ENCODE results near the gene TMCC1. TPM values are rescaled to one million over a fixed set of nuclear protein-coding genes. Genes with fewer than 3 reads are reported as not detected.
A peak's percentile ranks its signal among the peaks of the same experiment; 100 is the strongest.
"Not testable (repeated sequence)": the region's sequence is repeated elsewhere in the genome, so short reads cannot be mapped to it uniquely, and the experiment has no call there.

The TMCC1 gene
- total and polyA plus RNA-seq, 9 donors = 26.8 to 37.8 (median 30.9) TPM

DNA sequence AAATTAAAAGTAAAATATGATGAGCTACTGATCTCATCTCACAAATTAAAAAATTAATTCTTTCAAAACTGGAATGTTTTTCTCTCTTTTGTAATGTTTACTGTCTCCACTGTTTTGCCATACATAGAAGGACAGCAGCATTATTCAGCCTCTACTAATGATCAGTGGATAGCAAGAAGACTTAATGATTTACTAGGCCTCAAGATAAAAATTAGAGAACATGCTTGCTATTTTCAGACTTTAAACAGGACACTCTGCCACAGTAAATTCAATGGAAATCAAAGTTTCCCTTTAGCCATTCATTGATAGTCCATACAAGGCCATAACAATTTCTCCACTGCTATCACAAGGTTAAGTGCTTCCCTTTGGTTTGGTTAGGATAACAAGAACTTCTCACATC lies 129.4 kb downstream of the TMCC1 start:
- no peak overlapping the region for H3K27ac ChIP-seq (ENCODE audit: low read length)
- DNase-seq = no peak
- H3K36me3 ChIP-seq (ENCODE audit: control insufficient read depth, insufficient read depth, low read length) = peaks cover 2% of the 10 kb centered on the region
- no peaks in the 10 kb centered on the region for H3K4me1 ChIP-seq (ENCODE audit: control insufficient read depth, insufficient read depth, low read length)
- H3K27me3 ChIP-seq (ENCODE audit: control insufficient read depth, insufficient read depth, low read length) = no peaks in the 10 kb centered on the region
- no peak overlapping the region for H3K4me3 ChIP-seq (ENCODE audit: low read length)
- no peaks in the 10 kb centered on the region for H3K9me3 ChIP-seq (replicated peaks; ENCODE audit: control insufficient read depth, low read depth, low read length)

DNA sequence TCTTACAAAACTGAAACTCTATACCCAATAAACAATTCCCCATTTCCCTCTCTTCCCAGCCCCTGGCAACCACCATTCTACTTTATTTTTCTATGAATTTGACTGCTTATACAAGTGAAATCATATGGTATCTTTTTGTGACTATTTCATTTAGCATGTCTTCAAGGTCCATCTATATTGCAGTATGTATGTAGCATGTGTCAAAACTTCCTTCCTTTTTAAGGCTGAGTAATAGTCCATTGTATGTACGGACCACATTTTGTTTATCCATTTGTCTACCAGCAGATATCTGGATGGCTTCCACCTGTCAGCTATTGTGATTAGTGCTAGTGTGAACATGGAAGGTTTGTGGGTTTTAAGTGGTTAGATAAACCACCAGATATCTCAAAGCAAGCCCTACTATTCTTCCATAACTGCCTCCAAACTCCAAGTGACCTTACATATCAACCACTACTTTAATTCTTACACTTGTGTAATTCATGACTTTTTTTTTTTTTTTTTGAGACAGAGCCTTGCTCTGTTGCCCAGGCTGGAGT lies 134.7 kb downstream of the TMCC1 start:
- DNase-seq = no peak
- Histone ChIP-seq H3K9me3 (replicated peaks; ENCODE audit: control insufficient read depth, low read depth, low read length) (no peaks in the 10 kb centered on the region), H3K27me3 (ENCODE audit: control insufficient read depth, insufficient read depth, low read length) (no peaks in the 10 kb centered on the region), H3K27ac (ENCODE audit: low read length) (no peak overlapping the region), H3K4me1 (ENCODE audit: control insufficient read depth, insufficient read depth, low read length) (no peaks in the 10 kb centered on the region), H3K36me3 (ENCODE audit: control insufficient read depth, insufficient read depth, low read length) (no peaks in the 10 kb centered on the region), H3K4me3 (ENCODE audit: low read length) (no peak overlapping the region)
- WGBS (ENCODE audit: insufficient coverage) = no CpG with 5 or more reads among the region's 1 CpG

DNA sequence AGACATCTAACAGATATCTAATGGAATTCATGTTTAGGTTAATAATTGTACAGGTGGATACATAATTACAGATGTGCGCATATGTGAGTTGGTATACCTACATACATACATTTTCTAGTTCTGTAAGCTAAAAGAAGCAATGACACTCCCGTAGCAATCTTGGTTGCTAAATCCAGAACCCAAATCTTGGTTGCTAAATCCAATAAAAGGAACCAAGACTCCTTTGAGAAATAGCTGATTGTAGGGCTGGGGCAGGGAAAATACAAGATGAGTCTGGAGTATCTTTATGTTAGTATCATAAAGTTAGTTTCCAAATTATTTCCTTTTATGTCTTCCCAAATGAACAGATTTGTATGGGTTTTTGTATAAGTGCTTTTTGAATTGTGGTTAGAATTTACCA lies 135.2 kb downstream of the TMCC1 start:
- no CpG with 5 or more reads among the region's 2 CpGs for WGBS (ENCODE audit: insufficient coverage)
- Histone ChIP-seq H3K4me3 (ENCODE audit: low read length) (no peak overlapping the region), H3K9me3 (replicated peaks; ENCODE audit: control insufficient read depth, low read depth, low read length) (no peaks in the 10 kb centered on the region), H3K36me3 (ENCODE audit: control insufficient read depth, insufficient read depth, low read length) (no peaks in the 10 kb centered on the region), H3K27ac (ENCODE audit: low read length) (no peak overlapping the region), H3K4me1 (ENCODE audit: control insufficient read depth, insufficient read depth, low read length) (no peaks in the 10 kb centered on the region), H3K27me3 (ENCODE audit: control insufficient read depth, insufficient read depth, low read length) (no peaks in the 10 kb centered on the region)
- DNase-seq = no peak

DNA sequence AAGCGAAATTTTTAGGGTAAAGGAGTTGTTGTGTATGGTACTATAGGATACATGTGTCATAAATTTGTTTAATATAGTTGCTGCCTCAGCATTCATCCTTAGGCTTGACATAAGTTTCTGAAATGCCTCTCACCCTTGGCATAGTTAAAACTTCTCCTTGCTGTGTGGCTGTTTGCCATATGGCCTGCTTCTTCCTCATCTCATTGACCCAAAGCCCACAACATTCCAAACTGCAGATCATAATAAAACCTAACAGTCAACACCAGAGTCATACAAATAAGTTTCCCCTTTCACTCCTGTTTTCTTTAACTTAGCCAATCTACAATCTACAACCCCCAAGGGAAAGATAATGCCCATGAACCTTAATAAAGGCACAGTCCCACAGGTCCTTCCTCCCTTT lies 136.6 kb downstream of the TMCC1 start:
- DNase-seq = peak; percentile 13
- no peak overlapping the region for H3K4me3 ChIP-seq (ENCODE audit: low read length)
- no peaks in the 10 kb centered on the region for H3K36me3 ChIP-seq (ENCODE audit: control insufficient read depth, insufficient read depth, low read length)
- H3K27ac ChIP-seq (ENCODE audit: low read length) = no peak overlapping the region
- peaks cover 3% of the 10 kb centered on the region for H3K9me3 ChIP-seq (replicated peaks; ENCODE audit: control insufficient read depth, low read depth, low read length)
- no peaks in the 10 kb centered on the region for H3K4me1 ChIP-seq (ENCODE audit: control insufficient read depth, insufficient read depth, low read length)
- H3K27me3 ChIP-seq (ENCODE audit: control insufficient read depth, insufficient read depth, low read length) = no peaks in the 10 kb centered on the region
- 100% methylated on average over 1 of the region's 1 CpG for WGBS (ENCODE audit: insufficient coverage)

DNA sequence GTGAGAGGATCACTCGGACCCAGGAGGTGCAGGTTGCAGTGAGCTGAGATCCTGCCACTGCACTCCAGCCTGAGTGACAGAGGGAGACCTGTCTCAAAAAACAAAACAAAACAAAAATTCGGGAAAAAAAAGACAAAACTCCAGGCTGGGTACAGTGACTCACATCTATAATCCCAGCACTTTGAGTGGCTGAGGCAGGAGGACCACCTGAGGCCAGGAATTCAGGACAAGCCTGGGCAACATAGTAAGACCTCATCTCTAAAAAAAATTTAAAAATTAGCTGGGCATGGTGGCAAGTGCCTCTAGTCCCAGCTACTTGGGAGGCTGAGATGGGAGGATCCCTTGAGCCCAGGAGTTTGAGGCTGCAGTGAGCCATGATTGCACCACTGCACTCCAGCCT lies 142.4 kb downstream of the TMCC1 start:
- H3K27ac ChIP-seq (ENCODE audit: low read length); H3K27me3 ChIP-seq (ENCODE audit: control insufficient read depth, insufficient read depth, low read length); H3K9me3 ChIP-seq (replicated peaks; ENCODE audit: control insufficient read depth, low read depth, low read length); H3K4me3 ChIP-seq (ENCODE audit: low read length); H3K4me1 ChIP-seq (ENCODE audit: control insufficient read depth, insufficient read depth, low read length); DNase-seq; H3K36me3 ChIP-seq (ENCODE audit: control insufficient read depth, insufficient read depth, low read length): not testable (repeated sequence)
- 86% methylated on average over 1 of the region's 2 CpGs for WGBS (ENCODE audit: insufficient coverage)

DNA sequence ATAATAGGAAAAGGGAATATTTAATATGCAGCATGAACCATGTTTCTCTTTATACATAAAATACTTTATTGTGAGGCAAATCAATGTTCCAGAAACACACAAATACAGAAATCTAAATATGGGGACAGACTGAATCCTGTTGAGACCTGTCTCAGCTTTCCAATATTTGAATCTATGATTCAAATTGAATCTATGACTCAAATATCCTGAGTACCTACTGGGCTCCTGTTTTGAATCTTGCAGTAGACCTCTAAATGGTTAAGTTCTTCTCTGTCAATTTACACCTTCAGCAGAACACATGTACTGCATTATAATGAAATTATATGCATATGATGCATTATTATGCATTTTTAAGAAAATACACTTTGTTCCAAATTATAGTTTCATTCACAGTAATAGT lies 143.8 kb downstream of the TMCC1 start:
- no peak for DNase-seq
- Histone ChIP-seq H3K4me1 (ENCODE audit: control insufficient read depth, insufficient read depth, low read length) (no peaks in the 10 kb centered on the region), H3K4me3 (ENCODE audit: low read length) (no peak overlapping the region), H3K9me3 (replicated peaks; ENCODE audit: control insufficient read depth, low read depth, low read length) (peaks cover 3% of the 10 kb centered on the region), H3K27ac (ENCODE audit: low read length) (no peak overlapping the region), H3K27me3 (ENCODE audit: control insufficient read depth, insufficient read depth, low read length) (no peaks in the 10 kb centered on the region), H3K36me3 (ENCODE audit: control insufficient read depth, insufficient read depth, low read length) (peaks cover 2% of the 10 kb centered on the region)

DNA sequence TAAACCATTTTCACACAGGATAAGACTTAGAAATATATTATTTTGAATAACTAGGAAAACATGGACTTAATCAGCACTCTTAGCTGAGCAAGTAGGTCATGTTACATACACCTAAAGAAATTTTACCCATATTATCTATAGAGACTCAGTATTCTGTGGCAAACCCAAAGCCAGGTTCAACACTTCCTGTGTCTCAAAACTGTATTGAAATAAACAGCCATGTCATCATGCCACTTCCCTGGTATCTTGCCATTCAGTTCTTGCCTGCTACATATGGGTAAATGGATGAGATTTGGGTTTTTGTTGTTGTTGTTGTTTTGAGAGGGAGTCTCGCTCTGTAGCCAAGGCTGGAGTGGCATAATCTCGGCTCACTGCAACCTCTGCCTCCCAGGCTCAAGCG lies 145.5 kb downstream of the TMCC1 start:
- Histone ChIP-seq H3K9me3 (replicated peaks; ENCODE audit: control insufficient read depth, low read depth, low read length) (peaks cover 3% of the 10 kb centered on the region), H3K27me3 (ENCODE audit: control insufficient read depth, insufficient read depth, low read length) (no peaks in the 10 kb centered on the region), H3K4me3 (ENCODE audit: low read length) (no peak overlapping the region), H3K36me3 (ENCODE audit: control insufficient read depth, insufficient read depth, low read length) (peaks cover 2% of the 10 kb centered on the region), H3K27ac (ENCODE audit: low read length) (no peak overlapping the region), H3K4me1 (ENCODE audit: control insufficient read depth, insufficient read depth, low read length) (no peaks in the 10 kb centered on the region)
- DNase-seq = no peak
- WGBS (ENCODE audit: insufficient coverage) = 92% methylated on average over 2 of the region's 3 CpGs

DNA sequence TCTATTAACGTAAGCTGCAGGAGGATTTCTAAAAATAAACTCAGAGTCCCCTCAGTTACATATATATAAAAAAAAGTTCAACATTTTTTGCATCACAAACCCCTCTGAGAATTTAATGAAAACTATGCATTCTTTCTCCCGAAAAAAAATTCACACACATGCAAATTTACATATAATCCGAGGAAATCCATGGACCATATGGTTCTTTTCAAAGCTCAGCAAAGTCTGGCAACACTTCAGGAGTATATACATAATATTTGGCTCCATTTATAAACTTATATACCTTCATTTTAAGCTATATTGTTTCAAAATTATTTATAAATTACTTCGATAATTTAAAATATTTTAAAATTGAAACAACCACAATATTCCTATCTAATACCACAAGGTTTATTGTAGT lies 146.4 kb downstream of the TMCC1 start:
- no CpG with 5 or more reads among the region's 4 CpGs for WGBS (ENCODE audit: insufficient coverage)
- Histone ChIP-seq H3K27me3 (ENCODE audit: control insufficient read depth, insufficient read depth, low read length) (no peaks in the 10 kb centered on the region), H3K9me3 (replicated peaks; ENCODE audit: control insufficient read depth, low read depth, low read length) (no peaks in the 10 kb centered on the region), H3K4me3 (ENCODE audit: low read length) (no peak overlapping the region), H3K4me1 (ENCODE audit: control insufficient read depth, insufficient read depth, low read length) (no peaks in the 10 kb centered on the region), H3K36me3 (ENCODE audit: control insufficient read depth, insufficient read depth, low read length) (peaks cover 2% of the 10 kb centered on the region), H3K27ac (ENCODE audit: low read length) (no peak overlapping the region)
- DNase-seq = no peak

DNA sequence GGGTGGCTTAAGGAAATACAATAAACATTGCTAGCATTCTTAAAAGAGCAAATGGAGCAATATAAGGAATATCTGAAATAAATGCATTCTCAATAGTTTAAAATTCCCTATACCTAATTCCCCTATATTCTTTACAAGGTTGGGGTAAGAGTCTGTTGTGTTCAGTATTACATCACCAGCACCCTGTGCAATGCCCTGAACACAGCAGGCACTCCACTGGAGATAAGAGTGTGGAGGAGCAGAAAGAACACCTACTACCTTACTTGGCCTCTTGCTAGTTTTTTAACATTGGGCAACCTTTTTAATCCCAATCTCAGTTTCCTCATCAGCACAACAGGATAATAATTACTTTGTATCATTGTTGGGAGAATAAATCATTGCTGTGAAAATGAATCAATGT lies 146.9 kb downstream of the TMCC1 start:
- Histone ChIP-seq H3K36me3 (ENCODE audit: control insufficient read depth, insufficient read depth, low read length) (peaks cover 2% of the 10 kb centered on the region), H3K9me3 (replicated peaks; ENCODE audit: control insufficient read depth, low read depth, low read length) (no peaks in the 10 kb centered on the region), H3K27me3 (ENCODE audit: control insufficient read depth, insufficient read depth, low read length) (no peaks in the 10 kb centered on the region), H3K27ac (ENCODE audit: low read length) (no peak overlapping the region), H3K4me3 (ENCODE audit: low read length) (no peak overlapping the region), H3K4me1 (ENCODE audit: control insufficient read depth, insufficient read depth, low read length) (no peaks in the 10 kb centered on the region)
- DNase-seq = no peak

DNA sequence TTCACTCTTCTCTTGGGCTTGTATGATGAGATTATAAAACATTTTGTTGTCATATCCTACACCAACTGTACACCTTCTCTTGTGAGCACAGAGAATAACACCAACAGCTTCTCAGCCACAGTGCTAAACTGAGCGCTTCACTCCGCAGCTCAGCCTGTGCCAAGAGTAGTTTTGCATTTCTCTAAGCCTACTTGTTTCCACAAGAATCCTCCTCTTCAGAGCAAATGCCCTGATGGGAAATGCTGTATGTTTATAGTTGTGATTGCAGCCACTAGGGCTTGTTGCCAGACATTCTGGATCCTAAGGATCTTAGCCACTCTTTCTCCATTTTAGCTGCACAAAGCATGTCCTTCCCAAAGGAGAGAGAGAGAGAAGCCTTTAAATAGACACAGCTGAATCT lies 148.3 kb downstream of the TMCC1 start:
- Histone ChIP-seq H3K4me3 (ENCODE audit: low read length) (no peak overlapping the region), H3K36me3 (ENCODE audit: control insufficient read depth, insufficient read depth, low read length) (peaks cover 2% of the 10 kb centered on the region), H3K27ac (ENCODE audit: low read length) (no peak overlapping the region), H3K9me3 (replicated peaks; ENCODE audit: control insufficient read depth, low read depth, low read length) (no peaks in the 10 kb centered on the region), H3K4me1 (ENCODE audit: control insufficient read depth, insufficient read depth, low read length) (no peaks in the 10 kb centered on the region), H3K27me3 (ENCODE audit: control insufficient read depth, insufficient read depth, low read length) (no peaks in the 10 kb centered on the region)
- no CpG with 5 or more reads among the region's 2 CpGs for WGBS (ENCODE audit: insufficient coverage)
- DNase-seq = peak; percentile 57

DNA sequence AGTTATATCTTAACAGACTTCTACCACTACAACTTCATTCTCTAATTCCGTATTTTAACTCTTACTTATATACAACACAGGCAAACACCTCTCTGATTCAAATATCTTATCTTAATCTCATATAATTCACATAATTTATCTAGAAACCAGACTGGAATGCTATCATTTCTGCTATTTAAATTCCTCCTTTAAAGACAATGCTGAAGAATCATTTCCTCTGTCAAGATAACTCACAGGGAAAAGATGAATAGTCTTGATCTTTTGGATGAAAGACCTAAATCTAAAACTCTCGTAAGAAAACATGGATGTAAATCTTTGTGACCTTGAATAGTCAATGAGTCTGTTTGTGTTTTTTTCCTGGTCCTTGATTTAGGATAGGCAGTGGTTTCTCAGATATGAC lies 151.7 kb downstream of the TMCC1 start:
- DNase-seq = no peak
- no peak overlapping the region for H3K4me3 ChIP-seq (ENCODE audit: low read length)
- H3K9me3 ChIP-seq (replicated peaks; ENCODE audit: control insufficient read depth, low read depth, low read length) = no peaks in the 10 kb centered on the region
- WGBS (ENCODE audit: insufficient coverage) = no CpG with 5 or more reads among the region's 2 CpGs
- H3K36me3 ChIP-seq (ENCODE audit: control insufficient read depth, insufficient read depth, low read length) = no peaks in the 10 kb centered on the region
- H3K4me1 ChIP-seq (ENCODE audit: control insufficient read depth, insufficient read depth, low read length) = no peaks in the 10 kb centered on the region
- H3K27me3 ChIP-seq (ENCODE audit: control insufficient read depth, insufficient read depth, low read length) = no peaks in the 10 kb centered on the region
- H3K27ac ChIP-seq (ENCODE audit: low read length) = no peak overlapping the region
